GM21786 (cell line): Measurements from ENCODE around the gene ANKRD11.
"Not testable (repeated sequence)": the region's sequence is repeated elsewhere in the genome, so short reads cannot be mapped to it uniquely, and the experiment has no call there.

Experiments used
- ATAC-seq: cut with Tn5 transposase; IDR thresholded peaks from one replicate; pipeline ENCODE4 v1.9.1; 2021; ENCODE audit not compliant: unreplicated experiment

Gene ANKRD11

DNA sequence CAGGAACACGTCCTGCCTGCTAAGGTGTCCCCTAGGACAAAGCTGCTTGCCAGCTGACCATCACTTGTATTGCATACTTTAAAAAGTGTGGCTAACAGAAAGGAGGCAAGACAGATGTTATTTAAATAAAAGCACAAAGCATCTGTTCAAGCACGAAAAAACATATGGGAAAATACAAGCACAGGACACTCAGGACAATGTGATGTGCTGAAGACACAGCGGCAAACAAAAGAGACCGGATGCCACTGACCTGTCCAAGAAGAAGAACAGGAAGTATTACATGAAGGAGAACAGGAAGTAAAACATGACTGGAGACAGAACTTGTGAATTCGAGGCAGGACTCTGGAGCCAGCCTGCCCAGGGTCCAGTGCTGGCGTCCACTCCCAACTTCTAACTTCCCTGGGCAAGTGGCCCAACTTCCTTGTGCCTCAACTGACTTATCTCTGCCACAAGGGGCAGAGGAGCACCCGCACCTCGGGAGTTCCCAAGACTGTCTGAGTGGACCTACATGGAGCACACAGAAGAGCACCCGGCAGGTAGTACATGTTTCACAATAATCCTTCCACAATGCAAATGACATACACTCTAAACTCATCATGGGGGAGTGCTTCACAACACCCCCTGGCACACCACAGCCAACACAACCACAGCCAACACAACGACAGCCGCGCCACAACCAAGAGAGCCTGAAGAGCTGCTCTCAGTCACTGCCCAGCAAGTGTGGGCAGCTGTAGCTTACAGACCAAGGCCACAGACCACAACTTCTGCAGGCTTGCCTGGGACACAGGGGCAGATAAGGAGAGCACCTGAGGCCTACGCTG is 36.6 kb downstream of the ANKRD11 start:
- ATAC-seq: no peak

DNA sequence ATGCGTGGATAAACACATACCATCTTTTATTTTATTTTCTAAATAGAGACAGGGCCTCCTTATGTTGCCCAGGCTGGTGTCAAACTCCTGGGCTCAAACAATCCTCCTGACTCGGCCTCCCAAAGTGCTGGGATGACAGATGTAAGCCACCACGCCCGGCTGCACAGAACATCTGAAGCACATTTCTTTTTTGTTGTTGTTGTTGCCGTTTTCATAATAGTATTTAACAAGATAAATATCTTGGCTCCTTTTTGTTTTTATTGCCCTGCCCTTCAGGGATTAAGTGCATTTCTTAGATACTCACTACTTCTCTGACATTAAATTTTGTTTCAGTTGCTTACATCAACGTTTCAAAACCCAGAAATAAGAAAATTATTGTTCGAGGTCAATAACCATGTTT is 37.4 kb downstream of the ANKRD11 start:
- ATAC-seq: no peak

DNA sequence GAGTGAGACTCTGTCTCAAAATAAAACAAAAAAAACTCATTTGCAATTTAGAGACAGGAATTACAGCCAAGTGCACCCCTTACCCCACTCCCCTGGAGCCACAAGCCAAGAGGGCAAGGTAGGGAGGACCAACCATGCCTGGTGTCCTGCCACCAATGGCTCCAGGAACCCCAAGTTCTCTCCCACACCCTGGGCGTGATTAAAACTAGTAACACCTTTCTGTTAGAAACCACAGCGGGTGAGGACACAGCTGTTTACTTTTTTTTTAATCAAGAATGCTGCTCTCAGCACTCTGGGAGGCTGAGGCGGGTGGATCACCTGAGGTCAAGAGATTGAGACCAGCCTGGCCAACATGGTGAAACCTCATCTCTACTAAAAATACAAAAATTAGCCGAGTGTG is 38.1 kb downstream of the ANKRD11 start:
- ATAC-seq: no peak

DNA sequence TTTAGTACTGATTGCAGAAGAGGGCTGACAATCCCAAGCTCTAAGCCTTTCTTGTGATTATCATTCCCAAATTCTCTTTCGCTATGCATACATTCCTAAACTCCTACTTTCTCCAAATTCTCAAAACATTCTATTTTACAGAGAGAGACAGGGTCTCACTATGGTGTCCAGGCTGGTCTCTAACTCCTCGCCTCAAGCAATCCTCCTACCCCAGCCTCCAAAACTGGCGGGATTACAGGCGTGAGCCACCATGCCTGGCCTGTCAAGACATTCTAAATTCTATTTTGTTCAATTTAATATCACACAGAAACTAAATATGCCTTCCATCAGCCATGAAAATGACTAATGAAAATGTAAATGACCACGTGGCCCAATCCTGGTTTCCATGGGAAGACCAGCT is 39.8 kb downstream of the ANKRD11 start:
- no peak for ATAC-seq

DNA sequence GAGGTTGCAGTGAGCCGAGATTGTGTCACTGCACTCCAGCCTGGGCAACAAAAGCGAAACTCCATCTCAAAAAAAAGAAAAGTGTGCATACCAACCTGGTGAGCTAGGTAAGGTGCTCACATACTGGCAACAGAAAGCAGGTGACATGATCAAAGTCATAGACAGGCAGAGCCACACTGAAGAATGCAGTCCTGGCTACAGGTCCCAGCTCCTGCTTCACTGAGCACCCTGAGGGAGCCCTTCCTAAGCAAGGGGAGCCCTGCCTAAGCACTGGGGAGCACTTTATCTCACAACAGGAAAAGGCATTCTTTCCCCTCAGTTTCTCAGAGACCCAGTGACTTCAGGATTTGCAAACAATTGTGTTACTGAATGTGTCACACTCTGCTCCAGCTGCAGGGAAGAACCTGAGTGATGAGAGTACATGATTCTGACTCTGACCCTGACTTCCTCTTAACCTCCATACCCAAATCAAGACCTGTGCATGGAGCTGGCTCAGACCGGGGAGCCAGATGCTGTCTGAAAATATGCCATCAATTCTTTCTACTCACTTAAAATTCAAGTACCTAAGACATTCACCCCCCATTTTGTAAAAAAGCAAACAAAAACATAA is 40.5 kb downstream of the ANKRD11 start:
- ATAC-seq: no peak

DNA sequence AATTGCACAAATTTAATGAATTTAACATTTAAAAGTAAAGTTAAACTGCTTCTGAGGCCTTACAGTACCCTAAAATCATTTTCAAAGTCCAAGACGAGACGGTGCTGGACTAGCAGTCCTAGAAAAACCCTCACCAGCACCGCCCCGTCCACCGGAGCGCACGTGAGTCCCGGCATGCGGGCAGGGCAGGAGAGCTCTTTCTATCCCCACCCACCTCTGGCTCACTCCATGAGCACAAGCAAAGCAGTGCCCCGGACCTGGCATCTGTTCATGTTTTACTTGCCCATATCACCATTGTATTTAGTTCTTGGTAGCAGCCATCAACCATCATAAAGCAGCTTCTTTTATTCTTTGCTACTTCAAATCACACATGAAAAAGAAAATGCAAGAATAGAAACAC is 41.7 kb downstream of the ANKRD11 start:
- ATAC-seq: no peak

DNA sequence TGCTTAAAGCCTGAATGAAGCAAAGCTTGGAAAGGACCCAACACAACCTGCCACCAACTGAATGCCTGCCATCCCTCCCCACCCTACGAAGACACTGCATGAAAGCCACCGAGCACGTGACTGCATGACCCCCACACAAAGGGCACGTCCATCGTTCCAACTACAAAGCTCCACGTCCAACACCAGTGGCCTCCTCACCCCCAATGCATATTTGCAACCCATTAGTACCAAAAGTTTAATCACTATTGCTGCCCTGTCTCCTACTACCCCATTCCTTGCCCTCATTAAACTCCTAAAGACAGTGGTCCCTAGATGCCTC is 43.4 kb downstream of the ANKRD11 start:
- ATAC-seq: no peak

DNA sequence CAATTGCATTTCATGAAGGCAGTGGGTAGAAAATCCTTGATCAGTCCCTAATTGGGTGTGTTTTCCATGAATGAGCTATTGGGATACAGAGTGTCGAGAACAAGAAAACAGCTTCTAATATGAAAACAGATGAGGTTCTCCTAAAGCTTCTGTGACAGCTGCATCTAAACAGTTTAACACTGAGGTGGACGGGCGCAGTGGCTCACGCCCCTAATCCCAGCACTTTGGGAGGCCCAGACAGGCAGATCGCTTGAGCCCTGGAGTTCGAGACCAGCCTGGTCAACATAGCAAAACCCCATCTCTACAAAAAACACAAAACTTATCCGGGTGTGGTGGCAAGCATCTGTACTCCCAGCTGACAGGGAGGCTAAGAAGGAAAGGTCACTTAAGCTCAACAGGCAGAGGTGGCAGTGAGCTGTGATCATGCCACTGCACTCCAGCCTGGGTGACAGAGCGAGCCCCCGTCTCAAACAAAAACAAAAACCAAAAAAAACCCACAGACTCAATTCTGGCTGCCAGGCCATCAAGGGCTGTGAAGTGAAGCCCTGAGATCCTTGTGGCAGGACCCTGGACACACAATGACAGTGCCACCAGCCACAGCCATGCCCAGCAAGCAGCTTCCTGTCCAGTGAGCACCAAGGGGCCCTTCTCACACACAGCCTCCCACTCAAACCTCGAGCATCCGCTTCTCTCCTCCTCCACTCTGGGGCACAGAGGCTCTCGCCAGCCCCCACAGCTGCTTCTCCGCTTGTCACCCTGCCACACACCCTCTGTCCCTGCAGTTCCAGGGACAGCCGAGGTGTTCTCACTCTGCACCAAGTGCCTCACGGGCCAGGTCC is 44.0 kb downstream of the ANKRD11 start:
- no peak for ATAC-seq

DNA sequence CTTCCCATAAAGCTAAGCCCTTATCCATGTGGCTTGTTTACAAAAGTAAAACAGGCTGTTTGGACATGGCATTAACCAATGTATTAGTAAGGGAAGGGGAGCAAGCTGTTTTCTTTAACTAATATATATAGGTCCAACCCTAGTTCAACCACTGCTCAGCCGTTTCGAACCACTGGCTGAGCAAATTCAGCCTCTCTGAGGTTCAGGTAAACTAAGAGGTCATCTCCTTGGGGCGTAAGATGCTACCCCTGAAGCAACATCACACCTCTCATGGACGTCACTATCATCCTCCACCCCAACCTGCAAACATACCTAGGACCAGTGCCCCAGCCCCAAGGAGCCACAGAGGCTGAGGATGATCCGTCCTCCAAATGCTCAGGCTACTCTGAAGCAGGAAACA is 45.2 kb downstream of the ANKRD11 start:
- no peak for ATAC-seq

DNA sequence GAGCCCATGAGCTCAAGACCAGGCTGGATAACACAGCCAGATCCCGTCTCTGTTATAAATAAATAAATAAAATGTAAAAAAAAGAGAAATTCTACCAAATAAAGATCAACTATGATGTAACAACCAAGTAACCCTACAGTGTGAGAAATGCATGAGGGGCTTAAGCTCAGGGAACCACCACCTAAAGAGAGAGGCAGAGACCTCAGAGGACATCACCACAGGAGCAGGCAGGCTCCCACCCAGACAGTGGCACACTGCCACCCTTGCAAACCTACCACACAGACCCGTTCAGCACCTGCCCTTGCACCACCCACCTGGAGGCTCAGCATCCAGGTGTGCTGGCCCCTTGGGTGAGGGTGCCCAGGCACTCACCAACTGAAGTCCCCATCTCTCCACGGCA is 45.6 kb downstream of the ANKRD11 start:
- no peak for ATAC-seq

DNA sequence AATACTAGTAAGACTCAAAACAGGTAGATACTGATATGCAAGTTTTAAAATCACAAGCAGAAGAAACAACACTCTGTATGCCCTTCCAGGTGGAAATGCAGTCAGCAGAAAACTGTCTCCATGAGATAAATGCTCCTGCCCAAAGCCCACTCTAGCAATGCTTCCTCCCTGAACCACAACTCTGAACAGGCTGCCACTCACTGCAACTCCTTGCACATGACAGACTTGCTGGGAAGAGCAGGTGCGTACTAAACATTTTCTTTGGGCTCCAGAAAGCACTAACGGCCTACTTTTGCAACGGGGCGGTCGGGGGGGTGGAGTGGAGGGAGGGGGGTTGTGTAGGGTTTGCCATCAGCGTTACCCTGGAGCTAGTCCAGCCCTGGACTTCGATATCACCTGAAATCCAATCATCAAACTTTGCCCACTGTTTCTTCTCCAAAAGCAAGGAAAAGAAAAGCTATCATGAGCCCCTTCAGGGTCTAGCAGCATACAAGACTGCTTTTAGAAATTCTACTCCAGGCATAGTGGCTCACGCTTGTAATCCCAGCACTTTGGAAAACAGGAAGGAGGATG is 46.1 kb downstream of the ANKRD11 start:
- no peak for ATAC-seq

DNA sequence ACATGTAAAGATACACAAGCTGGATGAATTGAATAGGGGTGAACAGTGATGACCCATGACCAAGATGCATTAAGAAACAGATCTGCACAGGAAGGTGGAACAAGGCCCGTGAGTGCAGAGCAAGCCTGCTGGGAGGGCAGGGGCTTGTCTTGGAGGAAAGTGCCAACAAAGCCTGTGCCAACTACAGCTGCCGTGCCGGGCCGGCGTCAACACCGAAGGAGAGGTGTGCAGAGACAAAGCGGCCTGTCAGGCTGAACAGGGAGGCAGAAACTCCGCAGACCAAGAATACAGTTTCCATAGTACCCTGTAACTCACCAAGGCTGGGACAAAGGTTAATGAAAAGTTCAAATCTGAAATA is 46.7 kb downstream of the ANKRD11 start:
- no peak for ATAC-seq

DNA sequence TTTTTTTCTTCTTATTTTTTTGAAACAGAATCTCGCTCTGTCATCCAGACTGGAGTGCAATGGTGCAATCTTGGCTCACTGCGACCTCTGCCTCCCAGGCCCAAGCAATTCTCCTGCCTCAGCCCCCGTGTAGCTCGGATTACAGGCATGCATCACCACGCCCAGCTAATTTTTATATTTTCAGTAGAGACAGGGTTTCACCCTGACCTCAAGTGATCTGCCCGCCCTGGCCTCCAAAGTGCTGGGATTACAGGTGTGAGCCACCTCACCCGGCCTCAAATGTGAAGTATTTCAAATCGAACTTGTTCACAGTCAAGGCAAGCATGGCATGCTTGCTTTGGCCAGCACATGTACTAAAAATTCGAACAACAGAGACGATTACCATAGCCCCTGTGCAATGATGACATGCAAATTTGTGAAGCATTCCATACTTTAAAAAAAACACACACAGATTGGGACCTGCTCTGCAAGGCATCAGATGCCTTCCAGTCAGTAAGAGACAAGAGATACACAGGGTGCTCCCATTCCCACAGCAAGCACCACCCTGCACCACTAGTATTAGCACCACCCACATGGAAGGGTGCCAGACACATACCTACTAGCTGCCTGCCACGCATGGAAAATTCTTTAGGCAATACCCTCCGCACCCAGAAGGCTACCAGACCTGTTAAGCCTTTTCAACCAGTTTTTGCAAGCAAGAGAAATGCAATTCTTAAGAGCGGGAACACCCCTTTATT is 47.2 kb downstream of the ANKRD11 start:
- ATAC-seq: no peak

DNA sequence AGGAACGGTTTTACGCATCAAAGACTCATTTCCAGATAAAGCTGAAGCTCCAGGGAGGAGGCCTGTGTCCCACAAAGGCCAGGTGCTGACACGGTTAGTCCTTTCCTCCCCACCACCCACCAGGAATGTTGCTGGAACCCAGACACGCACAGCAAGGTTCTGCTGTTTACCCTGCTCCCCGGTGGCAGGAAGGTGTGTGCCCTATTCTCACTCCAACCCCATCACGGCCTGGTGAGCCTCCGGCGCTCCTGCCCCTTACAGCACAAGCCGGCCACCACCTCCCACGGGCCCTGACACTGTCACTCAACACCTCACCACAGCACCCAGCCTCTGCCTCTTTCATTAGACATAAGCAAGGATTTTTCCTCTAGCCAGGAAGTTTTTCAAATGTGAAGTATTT is 47.8 kb downstream of the ANKRD11 start:
- ATAC-seq: no peak

DNA sequence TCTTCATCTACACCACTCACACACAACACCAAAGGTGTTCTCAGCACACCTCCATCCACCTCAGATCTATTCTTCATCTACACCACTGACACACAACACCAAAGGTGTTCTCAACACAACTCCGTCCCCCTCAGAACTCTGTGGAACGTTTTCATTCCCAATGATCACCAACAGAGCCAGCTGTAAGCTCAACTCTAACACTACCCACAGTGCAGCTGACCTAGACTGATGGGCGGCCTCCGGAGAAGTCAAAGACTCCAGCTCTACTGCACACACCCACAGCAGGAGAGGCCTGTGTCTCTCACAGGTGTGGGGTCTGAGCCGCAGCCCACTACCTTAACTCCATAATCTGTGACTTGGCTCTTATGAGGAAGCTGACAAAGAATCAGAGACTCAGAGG is 50.7 kb downstream of the ANKRD11 start:
- no peak for ATAC-seq

DNA sequence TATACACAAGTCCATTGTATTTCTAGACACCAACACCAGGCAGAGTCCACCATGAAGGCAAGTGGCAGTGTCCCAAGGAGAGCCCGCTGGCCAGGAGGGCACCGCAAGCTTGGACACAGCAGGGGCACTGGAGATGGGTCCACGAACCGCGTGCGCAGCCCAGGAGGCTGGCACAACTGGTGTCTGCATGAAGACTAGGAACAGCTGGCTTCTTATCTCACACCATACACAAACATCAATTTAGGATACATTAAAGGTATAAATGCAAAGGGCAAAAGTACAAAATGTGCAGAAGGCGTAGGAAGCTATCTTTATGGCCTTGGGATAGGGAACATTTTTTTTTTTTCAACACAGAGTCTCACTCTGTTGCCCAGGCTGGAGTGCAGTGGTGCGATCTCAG is 52.4 kb downstream of the ANKRD11 start:
- no peak for ATAC-seq

DNA sequence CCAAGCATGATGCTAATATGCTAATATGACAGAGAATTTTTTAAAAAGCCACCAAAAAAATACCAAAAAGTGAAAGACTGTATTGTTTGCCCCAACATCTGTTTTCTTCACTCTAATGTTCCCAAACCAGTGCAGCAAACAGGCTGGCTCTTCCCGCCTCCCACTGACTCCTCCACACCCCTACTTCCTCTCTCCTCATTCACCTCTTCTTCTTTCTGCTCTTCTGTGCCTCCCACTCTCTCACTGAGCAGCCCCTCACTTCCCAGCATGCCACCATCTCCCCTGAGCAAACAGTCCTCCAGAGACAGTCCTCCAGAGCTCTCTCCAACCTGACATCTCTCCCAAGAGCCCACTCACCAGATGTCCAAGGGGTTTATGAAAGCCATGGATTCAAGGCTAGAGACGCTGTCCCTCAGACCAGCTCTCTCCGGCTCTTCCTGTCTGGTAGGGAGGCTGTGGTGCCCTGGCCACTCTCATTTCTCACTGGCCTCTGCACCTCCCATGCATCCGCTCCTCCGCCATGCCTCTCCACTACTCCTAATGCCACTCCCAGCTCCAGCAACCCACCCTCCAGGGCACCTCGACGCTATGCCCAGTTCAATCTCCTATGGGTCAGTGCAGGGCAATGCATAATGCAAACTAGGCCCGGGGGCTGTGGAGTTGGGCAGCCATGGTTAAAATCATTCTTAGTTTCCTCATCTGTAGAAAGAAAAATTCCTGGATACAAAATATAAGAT is 52.9 kb downstream of the ANKRD11 start:
- no peak for ATAC-seq

DNA sequence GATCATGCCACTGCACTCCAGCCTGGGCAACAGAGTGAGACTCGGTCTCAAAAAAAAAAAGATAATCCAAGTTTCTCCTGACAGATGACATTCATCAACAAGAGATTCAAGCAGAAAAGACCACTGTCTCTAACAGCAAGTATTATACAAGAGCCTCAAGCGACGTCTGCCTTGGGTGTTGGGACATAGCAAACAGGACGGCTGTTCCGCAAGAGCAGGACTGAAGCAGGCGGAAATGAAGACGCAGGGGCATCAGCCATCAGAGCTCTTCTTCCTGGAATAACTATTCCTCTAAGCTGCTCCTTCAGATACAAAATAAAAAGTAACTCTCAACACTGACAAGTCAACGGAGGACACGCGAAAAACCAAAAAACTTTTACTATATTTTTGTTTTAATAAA is 54.0 kb downstream of the ANKRD11 start:
- no peak for ATAC-seq

DNA sequence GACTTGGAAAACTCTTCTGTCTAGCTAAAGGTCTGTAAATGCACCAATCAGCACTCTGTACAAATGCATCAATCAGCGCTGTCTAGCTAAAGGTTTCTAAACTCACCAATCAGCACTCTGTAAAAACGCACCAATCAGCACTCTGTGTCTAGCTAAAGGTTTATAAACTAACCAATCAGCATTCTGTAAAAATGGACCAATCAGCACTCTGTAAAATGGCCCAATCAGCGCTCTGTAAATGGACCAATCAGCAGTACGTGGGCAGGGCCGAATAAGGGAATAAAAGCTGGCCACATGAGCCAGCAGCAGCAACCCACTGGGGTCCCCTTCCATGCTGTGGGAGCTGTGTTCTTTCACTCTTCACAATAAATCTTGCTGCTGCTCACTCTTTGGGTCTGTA is 55.3 kb downstream of the ANKRD11 start:
- ATAC-seq: not testable (repeated sequence)

DNA sequence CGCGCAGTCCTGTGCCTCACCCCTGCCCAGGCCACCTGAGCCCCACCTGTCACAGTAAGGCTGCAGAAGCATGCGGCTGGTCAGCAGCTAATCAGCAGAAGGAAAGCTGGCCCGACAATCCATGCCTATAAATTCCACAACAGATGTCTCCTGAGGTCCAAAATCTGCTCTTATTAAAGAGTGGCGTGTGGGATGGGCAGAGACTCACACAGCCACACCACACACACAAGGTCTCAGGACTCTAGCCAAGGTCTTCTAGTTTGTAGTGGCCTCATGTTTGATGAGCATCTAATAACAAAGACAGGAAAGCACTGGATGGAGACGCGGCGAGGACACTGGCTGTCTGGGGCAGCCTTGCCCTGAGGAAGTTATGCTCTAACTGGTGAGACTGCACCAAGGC is 55.9 kb downstream of the ANKRD11 start:
- no peak for ATAC-seq
